BJ (cell line): ENCODE results near the gene CCDC57. TPM values are rescaled to one million over a fixed set of nuclear protein-coding genes. Genes with fewer than 3 reads are reported as not detected.

Experiments used
- CTCF ChIA-PET: fragments of 350-600 bp; formaldehyde crosslinking; extraction: SDS; loops from one replicate; lab custom pipeline; 2021; ENCODE audit warnings: antibody characterized with exemption, inconsistent platforms; lab: Yijun Ruan, JAX
- POLR2A ChIA-PET: fragments of 300-600 bp; sonication (Branson Sonifier 250); formaldehyde crosslinking; extraction: SDS; loops from one replicate; lab custom pipeline; 2021; ENCODE audit warnings: antibody characterized with exemption; lab: Charles Lee
- DNase-seq: peaks from one replicate; pipeline ENCODE4 v3.0.0-alpha.2; 2011; ENCODE audit warnings: low read depth
- H3K27me3 ChIP-seq: 2 replicates; pipeline ENCODE4 v1.6.0; 2011; ENCODE audit warnings: low read length; ENCODE audit not compliant: control insufficient read depth, insufficient read depth
- H3K36me3 ChIP-seq: 2 replicates; pipeline ENCODE4 v1.5.1; 2011; ENCODE audit warnings: low read length; ENCODE audit not compliant: control insufficient read depth, insufficient read depth
- H3K4me3 ChIP-seq: 2 replicates; pipeline ENCODE4 v1.5.1; 2011; ENCODE audit warnings: low read depth, mild to moderate bottlenecking, control low read depth, low read length
- polyA plus RNA-seq: library from polyadenylated mRNA; depleted of rRNA; stranded (reverse); fragments of >200 nt; gene quantifications from 2 replicates; pipeline ENCODE4 v1.2.3, GENCODE V29; 2011
- TF ChIP-seq, protein P1 (sequence below): IDR thresholded peaks from 2 replicates; pipeline ENCODE4 v1.5.1; 2011; ENCODE audit warnings: low read depth, mild to moderate bottlenecking, control low read depth, inconsistent platforms, low read length, moderate library complexity; ENCODE audit not compliant: insufficient read depth

The CCDC57 gene
- polyA plus RNA-seq, 1 experiment: 15.4 TPM

DNA sequence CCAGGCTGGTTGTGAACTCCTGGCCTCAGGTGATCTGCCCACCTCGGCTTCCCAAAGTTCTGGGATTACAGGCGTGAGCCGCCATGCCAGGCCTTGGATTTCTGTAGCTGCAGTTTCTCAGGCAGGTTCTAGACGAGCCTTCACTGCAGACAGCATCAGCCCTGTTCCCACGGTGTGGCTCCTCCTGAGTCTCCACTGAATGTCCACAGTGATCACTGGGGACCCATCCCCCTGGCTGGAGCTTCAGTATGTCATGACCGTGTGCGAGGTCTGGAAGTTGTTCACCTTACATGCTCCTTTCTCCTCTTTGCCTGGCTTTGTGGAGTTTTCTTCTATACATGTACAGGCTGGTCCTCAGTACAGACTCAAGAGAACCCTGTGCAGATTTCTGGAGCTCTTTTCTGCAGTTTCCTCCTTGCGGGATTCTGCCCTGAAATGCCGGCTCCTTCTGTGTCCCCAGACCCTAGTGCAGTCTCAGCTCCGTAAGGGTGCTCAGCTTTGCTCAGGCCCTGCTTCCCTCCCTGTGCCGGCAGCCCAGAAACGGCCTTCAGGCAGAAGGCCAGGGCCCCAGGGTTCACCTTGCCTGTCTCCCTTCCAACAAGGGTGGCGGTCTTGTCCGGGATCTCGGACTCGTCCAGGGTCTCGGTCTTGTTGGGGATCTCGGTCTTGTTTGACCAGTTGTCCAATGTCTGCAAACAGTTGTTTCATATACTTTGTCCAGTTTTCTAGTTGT, 100.3 kb downstream of the CCDC57 start:
- ChIA-PET POLR2A (no interaction called here), CTCF (no interaction called here)
- no peak overlapping the region for H3K4me3 ChIP-seq
- peaks cover 2% of the 10 kb centered on the region for H3K36me3 ChIP-seq
- no peak for DNase-seq
- TF ChIP-seq, protein P1, sequence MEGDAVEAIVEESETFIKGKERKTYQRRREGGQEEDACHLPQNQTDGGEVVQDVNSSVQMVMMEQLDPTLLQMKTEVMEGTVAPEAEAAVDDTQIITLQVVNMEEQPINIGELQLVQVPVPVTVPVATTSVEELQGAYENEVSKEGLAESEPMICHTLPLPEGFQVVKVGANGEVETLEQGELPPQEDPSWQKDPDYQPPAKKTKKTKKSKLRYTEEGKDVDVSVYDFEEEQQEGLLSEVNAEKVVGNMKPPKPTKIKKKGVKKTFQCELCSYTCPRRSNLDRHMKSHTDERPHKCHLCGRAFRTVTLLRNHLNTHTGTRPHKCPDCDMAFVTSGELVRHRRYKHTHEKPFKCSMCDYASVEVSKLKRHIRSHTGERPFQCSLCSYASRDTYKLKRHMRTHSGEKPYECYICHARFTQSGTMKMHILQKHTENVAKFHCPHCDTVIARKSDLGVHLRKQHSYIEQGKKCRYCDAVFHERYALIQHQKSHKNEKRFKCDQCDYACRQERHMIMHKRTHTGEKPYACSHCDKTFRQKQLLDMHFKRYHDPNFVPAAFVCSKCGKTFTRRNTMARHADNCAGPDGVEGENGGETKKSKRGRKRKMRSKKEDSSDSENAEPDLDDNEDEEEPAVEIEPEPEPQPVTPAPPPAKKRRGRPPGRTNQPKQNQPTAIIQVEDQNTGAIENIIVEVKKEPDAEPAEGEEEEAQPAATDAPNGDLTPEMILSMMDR: no peak
- H3K27me3 ChIP-seq: no peaks in the 10 kb centered on the region

DNA sequence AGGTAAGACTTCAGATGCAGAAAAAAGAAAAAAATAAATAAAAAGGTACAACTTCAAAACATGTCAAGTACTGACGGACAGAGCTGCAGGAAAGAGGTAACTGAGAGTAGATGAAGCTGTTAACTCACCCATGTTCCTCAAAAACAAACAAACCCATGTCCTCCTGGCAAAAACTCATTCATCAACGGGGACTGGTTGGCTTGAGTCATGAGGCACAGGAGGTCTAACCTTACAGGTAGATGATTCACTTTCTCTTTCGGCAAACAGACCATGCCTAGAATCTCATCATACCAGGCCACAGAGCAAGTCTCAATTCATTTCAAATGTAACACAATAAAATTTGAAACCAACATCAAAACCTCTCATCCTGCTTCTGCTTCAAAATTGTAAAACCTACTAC, 102.3 kb downstream of the CCDC57 start:
- H3K36me3 ChIP-seq: peaks cover 2% of the 10 kb centered on the region
- no peak for DNase-seq
- no peaks in the 10 kb centered on the region for H3K27me3 ChIP-seq
- no peak overlapping the region for H3K4me3 ChIP-seq
- TF ChIP-seq, protein P1: no peak
- ChIA-PET POLR2A (no interaction called here), CTCF (no interaction called here)

DNA sequence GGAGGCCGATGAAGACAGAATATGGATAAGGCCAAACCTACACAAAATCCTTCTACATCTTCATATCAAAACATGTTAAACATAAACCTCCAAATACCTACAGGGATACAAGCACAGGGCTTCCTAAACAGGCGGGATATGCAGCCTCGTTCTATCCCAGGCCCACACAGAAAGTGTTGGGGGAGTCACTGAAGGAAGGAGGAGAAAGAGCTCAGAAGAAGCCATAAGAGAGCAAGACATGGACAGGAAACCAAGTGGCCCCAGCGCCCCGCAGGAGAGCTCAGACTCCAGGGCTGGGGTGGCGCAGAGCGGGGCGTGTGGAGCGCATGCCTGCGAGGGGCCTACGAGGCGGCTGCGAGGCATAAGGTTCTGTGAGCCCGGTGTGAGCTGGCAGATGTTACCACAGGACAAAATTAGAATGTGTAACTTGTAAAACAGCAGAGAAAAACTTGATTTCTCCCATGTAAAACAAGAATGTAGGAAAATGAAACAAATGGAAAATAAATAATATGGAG, 103.6 kb downstream of the CCDC57 start:
- peaks cover 2% of the 10 kb centered on the region for H3K36me3 ChIP-seq
- H3K4me3 ChIP-seq: no peak overlapping the region
- no peak for DNase-seq
- POLR2A ChIA-PET: no interaction called here
- TF ChIP-seq, protein P1: no peak
- H3K27me3 ChIP-seq: no peaks in the 10 kb centered on the region
- CTCF ChIA-PET: no interaction called here

DNA sequence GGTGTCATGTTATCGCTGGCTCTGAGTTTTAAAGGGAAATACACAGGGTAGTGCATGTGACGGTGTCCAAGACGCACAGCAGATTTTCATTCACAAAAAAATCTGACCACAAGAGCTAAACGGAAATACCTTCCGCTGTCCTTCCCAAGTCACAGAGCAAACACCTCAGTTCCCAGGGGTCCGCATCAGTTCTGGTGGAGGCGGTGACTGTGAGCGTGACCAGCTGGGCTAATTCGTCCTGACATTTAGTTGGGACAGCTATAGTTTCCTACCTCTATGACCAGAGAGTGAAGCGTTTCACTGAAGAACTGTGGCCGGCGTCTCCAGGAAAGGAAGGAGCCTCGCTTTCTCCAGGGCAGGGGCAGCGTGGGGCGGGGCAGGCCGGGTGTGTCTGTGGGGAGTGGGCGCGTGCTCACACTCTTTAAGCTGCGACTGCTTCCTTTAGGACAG, 104.1 kb downstream of the CCDC57 start:
- Histone ChIP-seq H3K4me3 (no peak overlapping the region), H3K36me3 (peaks cover 2% of the 10 kb centered on the region; the same call in 1 of the 2 replicates), H3K27me3 (no peaks in the 10 kb centered on the region)
- CTCF ChIA-PET: no interaction called here
- DNase-seq: no peak
- TF ChIP-seq, protein P1: no peak
- POLR2A ChIA-PET: no interaction called here

DNA sequence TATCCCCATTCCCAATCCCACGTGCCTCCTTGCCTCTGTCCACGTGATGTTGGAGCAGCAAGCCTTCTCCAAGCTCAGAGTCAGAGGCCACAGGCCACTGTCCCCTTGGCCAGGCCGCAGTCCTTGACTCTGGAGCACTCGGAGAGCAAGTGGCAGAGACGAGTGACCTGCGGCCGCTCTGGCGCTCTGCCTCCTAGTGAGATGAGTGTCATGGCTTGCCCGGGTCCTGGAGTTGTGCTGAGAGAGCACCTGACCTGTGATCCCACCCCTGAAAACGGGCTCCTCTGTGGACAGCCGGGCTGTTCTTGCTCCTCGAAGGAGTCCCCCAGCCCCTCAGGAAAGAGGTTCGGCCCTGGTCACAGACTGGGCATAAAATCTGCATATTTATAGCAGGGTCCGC, 104.6 kb downstream of the CCDC57 start:
- POLR2A ChIA-PET: no interaction called here
- CTCF ChIA-PET: no interaction called here
- TF ChIP-seq, protein P1: no peak
- Histone ChIP-seq H3K36me3 (no peaks in the 10 kb centered on the region; the same call in 1 of the 2 replicates), H3K27me3 (no peaks in the 10 kb centered on the region), H3K4me3 (no peak overlapping the region)
- DNase-seq: no peak
